H9 (cell line): ENCODE results near the gene CABLES2. TPM values are rescaled to one million over a fixed set of nuclear protein-coding genes. Genes with fewer than 3 reads are reported as not detected.
A peak's percentile ranks its signal among the peaks of the same experiment; 100 is the strongest.

Experiments used
- DNase-seq: peaks from one replicate; pipeline ENCODE4 v3.0.0-alpha.2; 2017
- H2AFZ ChIP-seq: one replicate; pipeline ENCODE4 v1.6.1; 2013; ENCODE audit warnings: mild to moderate bottlenecking, low read length, control low read depth, moderate library complexity
- H2AK5ac ChIP-seq: 2 replicates; pipeline ENCODE4 v1.6.1; 2013; ENCODE audit warnings: low read length, control low read depth, mixed read lengths; ENCODE audit not compliant: insufficient read length
- H2BK120ac ChIP-seq: one replicate; pipeline ENCODE4 v1.6.1; 2013; ENCODE audit warnings: low read depth, mild to moderate bottlenecking, low read length, control low read depth, inconsistent platforms; ENCODE audit not compliant: poor library complexity, severe bottlenecking
- H2BK12ac ChIP-seq: 2 replicates; pipeline ENCODE4 v1.6.1; 2013; ENCODE audit warnings: low read length, control low read depth, mixed read lengths, low read depth; ENCODE audit not compliant: insufficient read length
- H2BK15ac ChIP-seq: 2 replicates; pipeline ENCODE4 v1.6.1; 2013; ENCODE audit warnings: low read depth, low read length, control low read depth
- H2BK20ac ChIP-seq: one replicate; pipeline ENCODE4 v1.6.1; 2013; ENCODE audit warnings: low read depth, mild to moderate bottlenecking, low read length, control low read depth, inconsistent platforms; ENCODE audit not compliant: poor library complexity, severe bottlenecking
- H2BK5ac ChIP-seq: 2 replicates; pipeline ENCODE4 v1.6.1; 2013; ENCODE audit warnings: low read length, control low read depth, mixed read lengths; ENCODE audit not compliant: insufficient read length
- H3K14ac ChIP-seq: 2 replicates; pipeline ENCODE4 v1.6.1; 2013; ENCODE audit warnings: low read length, control low read depth; ENCODE audit not compliant: insufficient read depth
- H3K18ac ChIP-seq: 2 replicates; pipeline ENCODE4 v1.6.1; 2013; ENCODE audit warnings: low read depth, mild to moderate bottlenecking, mixed read lengths, low read length, control low read depth; ENCODE audit not compliant: insufficient read length
- H3K23ac ChIP-seq: 2 replicates; pipeline ENCODE4 v1.6.1; 2013; ENCODE audit warnings: low read length, control low read depth, mixed read lengths, low read depth; ENCODE audit not compliant: insufficient read length
- H3K23me2 ChIP-seq: 2 replicates; pipeline ENCODE4 v1.6.1; 2013; ENCODE audit warnings: low read depth, mild to moderate bottlenecking, mixed read lengths, low read length, control low read depth; ENCODE audit not compliant: insufficient read length, poor library complexity, severe bottlenecking
- H3K27ac ChIP-seq: 2 replicates; pipeline ENCODE4 v1.5.1; 2013; ENCODE audit warnings: low read length, control low read depth, mixed read lengths, low read depth; ENCODE audit not compliant: insufficient read length
- H3K27me3 ChIP-seq: 2 replicates; pipeline ENCODE4 v1.6.1; 2013; ENCODE audit warnings: low read length, control low read depth, inconsistent platforms; ENCODE audit not compliant: insufficient read depth
- H3K4ac ChIP-seq: 2 replicates; pipeline ENCODE4 v1.6.1; 2013; ENCODE audit warnings: low read depth, mild to moderate bottlenecking, control low read depth, inconsistent platforms, low read length, moderate library complexity
- H3K4me1 ChIP-seq: 2 replicates; pipeline ENCODE4 v1.6.1; 2013; ENCODE audit warnings: low read length, control low read depth, inconsistent platforms; ENCODE audit not compliant: insufficient read depth
- H3K4me2 ChIP-seq: 2 replicates; pipeline ENCODE4 v1.6.1; 2013; ENCODE audit warnings: low read length, control low read depth, mixed read lengths; ENCODE audit not compliant: insufficient read length, insufficient read depth
- H3K56ac ChIP-seq: 2 replicates; pipeline ENCODE4 v1.6.1; 2013; ENCODE audit warnings: low read depth, mild to moderate bottlenecking, mixed read lengths, low read length, control low read depth; ENCODE audit not compliant: insufficient read length
- H3K79me1 ChIP-seq: 2 replicates; pipeline ENCODE4 v1.6.1; 2013; ENCODE audit warnings: low read depth, mild to moderate bottlenecking, moderate library complexity, low read length, control low read depth, inconsistent platforms; ENCODE audit not compliant: insufficient read depth, poor library complexity, severe bottlenecking
- H3K79me2 ChIP-seq: 2 replicates; pipeline ENCODE4 v1.6.1; 2013; ENCODE audit warnings: low read length, control low read depth, inconsistent platforms; ENCODE audit not compliant: insufficient read depth
- H3K9ac ChIP-seq: 2 replicates; pipeline ENCODE4 v1.6.1; 2013; ENCODE audit warnings: low read length, control low read depth, mixed read lengths; ENCODE audit not compliant: insufficient read length; ENCODE audit errors: extremely low read depth
- H3K9me3 ChIP-seq: one replicate; pipeline ENCODE4 v1.6.1; 2013; ENCODE audit warnings: low read depth, low read length, inconsistent platforms; ENCODE audit not compliant: control insufficient read depth
- H3T11ph ChIP-seq: one replicate; pipeline ENCODE4 v1.6.1; 2013; ENCODE audit warnings: mild to moderate bottlenecking, low read length, control low read depth, inconsistent platforms
- H4K20me1 ChIP-seq: one replicate; pipeline ENCODE4 v1.6.1; 2013; ENCODE audit not compliant: control insufficient read depth, insufficient read length, insufficient read depth
- H4K5ac ChIP-seq: 2 replicates; pipeline ENCODE4 v1.6.1; 2013; ENCODE audit warnings: low read depth, mild to moderate bottlenecking, mixed read lengths, low read length, control low read depth; ENCODE audit not compliant: insufficient read length
- H4K8ac ChIP-seq: replicated peaks from 2 replicates; pipeline ENCODE4 v1.6.1; 2013; ENCODE audit warnings: low read length, control low read depth, mixed read lengths, low read depth; ENCODE audit not compliant: insufficient read length
- H4K91ac ChIP-seq: 2 replicates; pipeline ENCODE4 v1.6.1; 2013; ENCODE audit warnings: low read depth, mild to moderate bottlenecking, moderate library complexity, mixed read lengths, low read length, control low read depth; ENCODE audit not compliant: insufficient read length
- H3K27ac Mint-ChIP-seq, 3 experiments: 2 replicates in 2 of 3; 3 replicates in 1 of 3; pipeline ENCODE4 v1.8.0; 2020 to 2021; ENCODE audit warnings: mixed read lengths in 3 of 3, mild to moderate bottlenecking in 1 of 3, moderate library complexity in 1 of 3
- H3K27me3 Mint-ChIP-seq: 2 replicates; pipeline ENCODE4 v1.8.0; 2021; ENCODE audit warnings: low read depth, mild to moderate bottlenecking, moderate library complexity, mixed read lengths
- H3K36me3 Mint-ChIP-seq, 3 experiments: 2 replicates in 2 of 3; 3 replicates in 1 of 3; pipeline ENCODE4 v1.8.0; 2020 to 2021; ENCODE audit warnings: low read depth in 3 of 3, mixed read lengths in 3 of 3; ENCODE audit not compliant: insufficient read depth in 1 of 3
- H3K4me1 Mint-ChIP-seq, 2 experiments: 2 replicates each; pipeline ENCODE4 v1.8.0; 2020; ENCODE audit warnings: mixed read lengths in 2 of 2
- H3K4me3 Mint-ChIP-seq, 2 experiments: 2 replicates in 1 of 2; 3 replicates in 1 of 2; pipeline ENCODE4 v1.8.0; 2020 to 2021; ENCODE audit warnings: mild to moderate bottlenecking in 2 of 2, mixed read lengths in 2 of 2, moderate library complexity in 1 of 2
- H3K9me3 Mint-ChIP-seq, 2 experiments: 2 replicates in 1 of 2; 3 replicates in 1 of 2; pipeline ENCODE4 v1.8.0; 2020; ENCODE audit warnings: mild to moderate bottlenecking in 2 of 2, mixed read lengths in 2 of 2, moderate library complexity in 1 of 2
- CTCF ChIP-seq: fragments of 200-600 bp; sonication (generic); conservative IDR thresholded peaks from 3 replicates; pipeline ENCODE4 v1.8.0; 2021; ENCODE audit warnings: antibody characterized with exemption, mild to moderate bottlenecking
- WGBS: extraction: QIAGEN DNeasy Blood & Tissue Kit; methylation state at CpG from one replicate; pipeline ENCODE4 v1.1.7; 2013; ENCODE audit warnings: missing lambda C conversion rate, low lambda C conversion rate, mixed read lengths; ENCODE audit not compliant: insufficient read length; ENCODE audit errors: extremely low coverage; 5-methylcytosine and 5-hydroxymethylcytosine counted together
- total RNA-seq: library from RNA; stranded (reverse); gene quantifications from 2 replicates; pipeline ENCODE4 v1.2.1, GENCODE V29; 2021

The CABLES2 gene
- total RNA-seq, 1 experiment from 2014 or later = 10.8 TPM

- Mint-ChIP-seq H3K4me3 (no peak overlapping the region), H3K4me1 (peaks cover 33 to 61% of the 10 kb centered on the region in 2 experiments), H3K27me3 (no peaks in the 10 kb centered on the region), H3K9me3 (no peaks in the 10 kb centered on the region), H3K27ac (no peak overlapping the region; a peak in 1 of 7 replicates), H3K36me3 (peaks cover 0 to 4% (median 2%) of the 10 kb centered on the region in 3 experiments; a peak in 4 of 7 replicates)
- no peaks in the 10 kb centered on the region for H4K20me1 ChIP-seq
- peak overlapping the region; percentile 50; the same call in 1 of the 2 replicates for H3K14ac ChIP-seq
- no peak overlapping the region for H3K27ac ChIP-seq
- H2AFZ ChIP-seq = no peak overlapping the region
- H4K8ac ChIP-seq = no peak overlapping the region
- H2BK15ac ChIP-seq = no peak overlapping the region
- H4K5ac ChIP-seq = no peak overlapping the region
- peak; percentile 32 for DNase-seq
- no peak overlapping the region for H2BK5ac ChIP-seq
- no CpG with 5 or more reads among the region's 25 CpGs for WGBS
- peaks cover 4% of the 10 kb centered on the region; the same call in 1 of the 2 replicates for H3K79me2 ChIP-seq
- no peak overlapping the region; the same call in 1 of the 2 replicates for H3K4ac ChIP-seq
- no peak overlapping the region for H2BK12ac ChIP-seq
- no peak overlapping the region for H3K56ac ChIP-seq
- no peak overlapping the region for H3K4me2 ChIP-seq
- peaks cover 6% of the 10 kb centered on the region for H3K79me1 ChIP-seq
- H4K91ac ChIP-seq = peak overlapping the region; percentile 47
- H3K4me1 ChIP-seq = peaks cover 2% of the 10 kb centered on the region; the same call in 1 of the 2 replicates
- H2BK120ac ChIP-seq = no peak overlapping the region
- TF ChIP-seq CTCF = no peak
- H2AK5ac ChIP-seq = no peak overlapping the region
- no peak overlapping the region for H3K23ac ChIP-seq
- H3K23me2 ChIP-seq = peaks cover 3% of the 10 kb centered on the region
- no peak overlapping the region for H2BK20ac ChIP-seq
- no peak overlapping the region for H3K9ac ChIP-seq
- no peaks in the 10 kb centered on the region for H3K9me3 ChIP-seq
- H3K27me3 ChIP-seq = no peaks in the 10 kb centered on the region
- no peak overlapping the region for H3T11ph ChIP-seq
- H3K18ac ChIP-seq = no peak overlapping the region
Measured at GRCh38 chr20:62359491-62360121, 47.5 kb downstream of the CABLES2 start.
